GM23338 (cell line): Measurements from ENCODE around the gene ZBTB49. TPM values are rescaled to one million over a fixed set of nuclear protein-coding genes. Genes with fewer than 3 reads are reported as not detected.

ENCODE experiments used
- ATAC-seq: fragments of 200-7000 bp; cut with Tn5 transposase; 3 replicates; pipeline ENCODE4 v1.9.1; 2020
- DNase-seq: peaks from one replicate; pipeline ENCODE4 v3.0.0-alpha.2; 2015; ENCODE audit warnings: low spot score
- H2AFZ ChIP-seq: fragments of 200-600 bp; sonication (generic); 2 replicates; pipeline ENCODE4 v1.8.0; 2016; ENCODE audit warnings: antibody characterized with exemption, mild to moderate bottlenecking, moderate library complexity
- H3F3A ChIP-seq: fragments of 200-600 bp; sonication (generic); replicated peaks from 2 replicates; pipeline ENCODE4 v1.8.0; 2017; ENCODE audit warnings: antibody characterized with exemption, mixed run types, low read depth
- H3K27ac ChIP-seq: fragments of 200-600 bp; sonication (generic); 2 replicates; pipeline ENCODE4 v1.6.1; 2016; ENCODE audit warnings: low read depth
- H3K27me3 ChIP-seq: fragments of 200-600 bp; sonication (generic); 2 replicates; pipeline ENCODE4 v1.8.0; 2016; ENCODE audit warnings: mild to moderate bottlenecking, mixed run types, moderate library complexity; ENCODE audit not compliant: insufficient read depth
- H3K36me3 ChIP-seq: fragments of 200-600 bp; sonication (generic); 2 replicates; pipeline ENCODE4 v1.8.0; 2016; ENCODE audit warnings: mild to moderate bottlenecking; ENCODE audit not compliant: insufficient read depth
- H3K4me1 ChIP-seq: fragments of 200-600 bp; sonication (generic); 2 replicates; pipeline ENCODE4 v1.8.0; 2016; ENCODE audit warnings: mild to moderate bottlenecking, moderate library complexity; ENCODE audit not compliant: insufficient read depth
- H3K4me2 ChIP-seq: fragments of 200-600 bp; sonication (generic); 2 replicates; pipeline ENCODE4 v1.7.1; 2017; ENCODE audit warnings: mixed run types
- H3K4me3 ChIP-seq: fragments of 200-600 bp; sonication (generic); 2 replicates; pipeline ENCODE4 v1.6.1; 2016; ENCODE audit warnings: mixed run types
- H3K79me2 ChIP-seq: fragments of 200-600 bp; sonication (generic); replicated peaks from 2 replicates; pipeline ENCODE4 v1.8.0; 2017; ENCODE audit warnings: mild to moderate bottlenecking; ENCODE audit not compliant: insufficient read depth
- H3K9me2 ChIP-seq: fragments of 200-600 bp; sonication (generic); 2 replicates; pipeline ENCODE4 v1.8.0; 2017; ENCODE audit not compliant: insufficient read depth
- H4K20me1 ChIP-seq: fragments of 200-600 bp; sonication (generic); replicated peaks from 2 replicates; pipeline ENCODE4 v1.8.0; 2017; ENCODE audit warnings: mild to moderate bottlenecking; ENCODE audit not compliant: insufficient read depth
- H3K27ac Mint-ChIP-seq: 2 replicates; pipeline ENCODE4 v1.8.0; 2020; ENCODE audit warnings: inconsistent platforms, mild to moderate bottlenecking, moderate library complexity, mixed read lengths
- H3K27me3 Mint-ChIP-seq: 3 replicates; pipeline ENCODE4 v1.8.0; 2022; ENCODE audit warnings: low read depth, mild to moderate bottlenecking, moderate library complexity, mixed read lengths, inconsistent platforms; ENCODE audit not compliant: insufficient read depth, poor library complexity
- H3K36me3 Mint-ChIP-seq: 3 replicates; pipeline ENCODE4 v1.8.0; 2021; ENCODE audit warnings: low read depth, mild to moderate bottlenecking, inconsistent platforms, moderate library complexity, mixed read lengths
- H3K4me1 Mint-ChIP-seq: 3 replicates; pipeline ENCODE4 v1.8.0; 2020; ENCODE audit warnings: mild to moderate bottlenecking, inconsistent platforms, mixed read lengths
- H3K4me3 Mint-ChIP-seq: 3 replicates; pipeline ENCODE4 v1.8.0; 2021; ENCODE audit warnings: moderate library complexity, mild to moderate bottlenecking, inconsistent platforms, mixed read lengths
- H3K9me3 Mint-ChIP-seq: 3 replicates; pipeline ENCODE4 v1.8.0; 2020; ENCODE audit warnings: moderate library complexity, mild to moderate bottlenecking, inconsistent platforms, mixed read lengths
- CREB1 ChIP-seq: fragments of 250-450 bp; sonication (Bioruptor Pico); IDR thresholded peaks from 2 replicates; pipeline ENCODE4 v1.5.0; 2020; ENCODE audit warnings: low read depth, mild to moderate bottlenecking, moderate library complexity
- EZH2 ChIP-seq: fragments of 200-600 bp; sonication (generic); IDR thresholded peaks from one replicate; pipeline ENCODE4 v1.8.0; 2017; ENCODE audit warnings: antibody characterized with exemption, mild to moderate bottlenecking, low read depth; ENCODE audit not compliant: unreplicated experiment
- EZH2phosphoT487 ChIP-seq: fragments of 200-600 bp; sonication (generic); IDR thresholded peaks from one replicate; pipeline ENCODE4 v1.8.1; 2018; ENCODE audit warnings: antibody characterized with exemption; ENCODE audit not compliant: unreplicated experiment
- JUNB ChIP-seq: IDR thresholded peaks from one replicate; pipeline ENCODE4 v1.6.1; 2016; ENCODE audit warnings: antibody characterized with exemption; ENCODE audit not compliant: unreplicated experiment
- NANOG ChIP-seq: IDR thresholded peaks from 2 replicates; pipeline ENCODE4 v1.6.1; 2016; ENCODE audit warnings: antibody characterized with exemption, borderline replicate concordance
- POLR2AphosphoS5 ChIP-seq: IDR thresholded peaks from 2 replicates; pipeline ENCODE4 v1.6.1; 2016; ENCODE audit warnings: antibody characterized with exemption, low read depth
- STAT1 ChIP-seq: IDR thresholded peaks from one replicate; pipeline ENCODE4 v1.6.1; 2016; ENCODE audit warnings: antibody characterized with exemption; ENCODE audit not compliant: unreplicated experiment
- ZNF331 ChIP-seq: fragments of 250-450 bp; sonication (Bioruptor Pico); IDR thresholded peaks from 2 replicates; pipeline ENCODE4 v1.5.0; 2020; ENCODE audit warnings: low read depth, mild to moderate bottlenecking, moderate library complexity
- polyA plus RNA-seq: library from polyadenylated mRNA; unstranded; fragments of >200 nt; fragmentation: Nextera tagmentation; extraction: Ambion mirVana; gene quantifications from 2 replicates; pipeline ENCODE4 v1.2.1, GENCODE V29; 2016
- total RNA-seq: library from RNA; depleted of rRNA; stranded (reverse); fragments of >200 nt; shearing (Covaris generic); gene quantifications from 2 replicates; pipeline ENCODE4 v1.2.3, GENCODE V29; 2014
- TF ChIP-seq, protein P1 (sequence below), 2 experiments: fragments of 200-600 bp in 1 of 2; sonication (generic) in 1 of 2; conservative IDR thresholded peaks; 2 replicates each; pipeline versions ENCODE4 v1.5.1 to v1.6.1; 2016 to 2017; ENCODE audit warnings: antibody characterized with exemption in 2 of 2, low read depth in 2 of 2, mild to moderate bottlenecking in 2 of 2, moderate library complexity in 1 of 2
- TF ChIP-seq, protein P2 (sequence below): IDR thresholded peaks from one replicate; pipeline ENCODE4 v1.6.1; 2018; ENCODE audit warnings: antibody characterized with exemption; ENCODE audit not compliant: unreplicated experiment

The ZBTB49 gene
- total and polyA plus RNA-seq, 2 experiments from 2014 or later = 4.1 to 6.0 TPM

DNA sequence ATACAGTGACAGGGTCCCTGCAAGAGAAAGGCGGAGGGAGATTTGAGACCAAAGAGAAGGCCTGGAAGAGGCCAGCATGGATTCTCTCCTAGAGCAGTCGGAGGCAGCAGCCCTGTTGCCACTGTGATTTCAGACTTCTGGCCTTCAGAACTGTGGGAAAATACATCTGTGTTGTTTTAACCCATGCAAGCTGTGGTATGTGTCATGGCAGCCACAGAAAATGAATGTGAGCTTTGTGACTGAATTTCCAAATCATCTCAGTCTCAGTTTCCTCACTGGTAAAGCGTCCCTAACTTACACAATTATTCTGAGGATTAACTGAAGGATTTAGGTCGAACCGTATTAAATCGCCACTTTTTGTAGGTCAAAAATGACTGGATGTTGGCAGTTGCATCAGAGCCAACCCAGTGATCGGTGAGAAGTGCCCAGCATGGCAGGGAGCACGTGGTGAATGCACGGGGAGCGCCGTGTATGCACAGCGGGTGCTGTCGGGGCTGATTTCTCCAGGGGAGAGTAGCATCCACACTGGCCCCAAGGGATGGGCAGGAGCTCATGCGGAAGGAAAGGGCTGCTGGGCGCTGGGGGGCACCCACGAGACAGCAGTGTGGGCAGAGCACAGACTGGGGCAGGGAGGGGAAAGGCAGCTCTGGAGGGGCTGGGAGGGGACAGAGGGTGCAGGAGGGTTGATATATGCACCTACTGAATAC, 73.1 kb downstream of the ZBTB49 start:
- Histone ChIP-seq H3K4me1 (no peaks in the 10 kb centered on the region; the same call in 1 of the 2 replicates), H3K27me3 (no peaks in the 10 kb centered on the region), H3K36me3 (no peaks in the 10 kb centered on the region), H3K9me2 (peaks cover 18% of the 10 kb centered on the region; the same call in 1 of the 2 replicates), H3K4me3 (no peak overlapping the region), H2AFZ (no peak overlapping the region), H3F3A (no peaks in the 10 kb centered on the region), H3K27ac (no peak overlapping the region), H3K4me2 (no peak overlapping the region), H3K79me2 (no peaks in the 10 kb centered on the region), H4K20me1 (no peaks in the 10 kb centered on the region)
- TF ChIP-seq CREB1 (CRISPR knock-in tag) = no peak
- no peak for TF ChIP-seq POLR2AphosphoS5
- TF ChIP-seq ZNF331 (CRISPR knock-in tag) = no peak
- TF ChIP-seq EZH2 = no peak
- TF ChIP-seq, protein P1, sequence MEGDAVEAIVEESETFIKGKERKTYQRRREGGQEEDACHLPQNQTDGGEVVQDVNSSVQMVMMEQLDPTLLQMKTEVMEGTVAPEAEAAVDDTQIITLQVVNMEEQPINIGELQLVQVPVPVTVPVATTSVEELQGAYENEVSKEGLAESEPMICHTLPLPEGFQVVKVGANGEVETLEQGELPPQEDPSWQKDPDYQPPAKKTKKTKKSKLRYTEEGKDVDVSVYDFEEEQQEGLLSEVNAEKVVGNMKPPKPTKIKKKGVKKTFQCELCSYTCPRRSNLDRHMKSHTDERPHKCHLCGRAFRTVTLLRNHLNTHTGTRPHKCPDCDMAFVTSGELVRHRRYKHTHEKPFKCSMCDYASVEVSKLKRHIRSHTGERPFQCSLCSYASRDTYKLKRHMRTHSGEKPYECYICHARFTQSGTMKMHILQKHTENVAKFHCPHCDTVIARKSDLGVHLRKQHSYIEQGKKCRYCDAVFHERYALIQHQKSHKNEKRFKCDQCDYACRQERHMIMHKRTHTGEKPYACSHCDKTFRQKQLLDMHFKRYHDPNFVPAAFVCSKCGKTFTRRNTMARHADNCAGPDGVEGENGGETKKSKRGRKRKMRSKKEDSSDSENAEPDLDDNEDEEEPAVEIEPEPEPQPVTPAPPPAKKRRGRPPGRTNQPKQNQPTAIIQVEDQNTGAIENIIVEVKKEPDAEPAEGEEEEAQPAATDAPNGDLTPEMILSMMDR (conservative IDR thresholded peaks at IDR 0.05; ENCODE audit: low read depth in 2 of 2) = peak; percentile 7 to 47; a peak in 2 of 4 replicates
- TF ChIP-seq STAT1 = no peak
- TF ChIP-seq, protein P2, sequence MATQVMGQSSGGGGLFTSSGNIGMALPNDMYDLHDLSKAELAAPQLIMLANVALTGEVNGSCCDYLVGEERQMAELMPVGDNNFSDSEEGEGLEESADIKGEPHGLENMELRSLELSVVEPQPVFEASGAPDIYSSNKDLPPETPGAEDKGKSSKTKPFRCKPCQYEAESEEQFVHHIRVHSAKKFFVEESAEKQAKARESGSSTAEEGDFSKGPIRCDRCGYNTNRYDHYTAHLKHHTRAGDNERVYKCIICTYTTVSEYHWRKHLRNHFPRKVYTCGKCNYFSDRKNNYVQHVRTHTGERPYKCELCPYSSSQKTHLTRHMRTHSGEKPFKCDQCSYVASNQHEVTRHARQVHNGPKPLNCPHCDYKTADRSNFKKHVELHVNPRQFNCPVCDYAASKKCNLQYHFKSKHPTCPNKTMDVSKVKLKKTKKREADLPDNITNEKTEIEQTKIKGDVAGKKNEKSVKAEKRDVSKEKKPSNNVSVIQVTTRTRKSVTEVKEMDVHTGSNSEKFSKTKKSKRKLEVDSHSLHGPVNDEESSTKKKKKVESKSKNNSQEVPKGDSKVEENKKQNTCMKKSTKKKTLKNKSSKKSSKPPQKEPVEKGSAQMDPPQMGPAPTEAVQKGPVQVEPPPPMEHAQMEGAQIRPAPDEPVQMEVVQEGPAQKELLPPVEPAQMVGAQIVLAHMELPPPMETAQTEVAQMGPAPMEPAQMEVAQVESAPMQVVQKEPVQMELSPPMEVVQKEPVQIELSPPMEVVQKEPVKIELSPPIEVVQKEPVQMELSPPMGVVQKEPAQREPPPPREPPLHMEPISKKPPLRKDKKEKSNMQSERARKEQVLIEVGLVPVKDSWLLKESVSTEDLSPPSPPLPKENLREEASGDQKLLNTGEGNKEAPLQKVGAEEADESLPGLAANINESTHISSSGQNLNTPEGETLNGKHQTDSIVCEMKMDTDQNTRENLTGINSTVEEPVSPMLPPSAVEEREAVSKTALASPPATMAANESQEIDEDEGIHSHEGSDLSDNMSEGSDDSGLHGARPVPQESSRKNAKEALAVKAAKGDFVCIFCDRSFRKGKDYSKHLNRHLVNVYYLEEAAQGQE = no peak
- no peak overlapping the region; the same call in 2 of the 3 replicates for H3K4me3 Mint-ChIP-seq
- ATAC-seq (peak; percentile 44), DNase-seq (no peak)
- H3K4me1 Mint-ChIP-seq = peaks cover 22% of the 10 kb centered on the region
- peaks cover 6% of the 10 kb centered on the region; the same call in 1 of the 3 replicates for H3K36me3 Mint-ChIP-seq
- no peak overlapping the region for H3K27ac Mint-ChIP-seq
- peaks cover 21% of the 10 kb centered on the region for H3K27me3 Mint-ChIP-seq
- peaks cover 28% of the 10 kb centered on the region for H3K9me3 Mint-ChIP-seq

DNA sequence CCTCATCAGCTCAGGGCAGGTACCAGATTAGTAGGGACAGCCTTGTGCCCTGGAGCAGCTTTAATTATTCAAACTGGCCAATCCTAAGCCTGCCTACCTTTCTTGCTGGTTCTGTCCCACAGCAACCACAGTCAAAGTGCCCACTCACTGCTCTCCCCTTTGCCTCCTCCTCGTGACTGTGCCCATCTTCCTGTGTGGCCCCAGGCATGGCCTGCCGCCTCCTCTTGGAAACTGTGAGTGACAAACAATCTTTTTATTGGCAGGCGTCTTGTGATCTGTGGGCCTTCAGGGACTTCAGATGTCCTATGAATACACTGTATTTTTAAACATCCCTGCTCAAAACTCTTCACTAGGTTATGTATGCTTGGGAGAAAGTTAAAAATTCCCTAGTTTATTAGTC, 74.0 kb downstream of the ZBTB49 start:
- Histone ChIP-seq H3K27ac (no peak overlapping the region), H3F3A (no peaks in the 10 kb centered on the region), H3K4me1 (no peaks in the 10 kb centered on the region), H3K4me3 (no peak overlapping the region), H3K79me2 (no peaks in the 10 kb centered on the region), H3K4me2 (no peak overlapping the region), H2AFZ (0 out of 2 replicates have a peak overlapping the region, but pooled peaks have one; percentile 18), H3K27me3 (no peaks in the 10 kb centered on the region), H3K9me2 (peaks cover 18% of the 10 kb centered on the region; the same call in 1 of the 2 replicates), H4K20me1 (no peaks in the 10 kb centered on the region), H3K36me3 (no peaks in the 10 kb centered on the region)
- Mint-ChIP-seq H3K27me3 (peaks cover 21% of the 10 kb centered on the region), H3K4me3 (no peak overlapping the region; the same call in 2 of the 3 replicates), H3K9me3 (peaks cover 28% of the 10 kb centered on the region), H3K36me3 (peaks cover 6% of the 10 kb centered on the region; the same call in 1 of the 3 replicates), H3K4me1 (peaks cover 16% of the 10 kb centered on the region), H3K27ac (no peak overlapping the region)
- DNase-seq (no peak), ATAC-seq (no peak)
- TF ChIP-seq STAT1 (no peak), POLR2AphosphoS5 (no peak), JUNB (no peak), NANOG (no peak), EZH2phosphoT487 (no peak), EZH2 (no peak), ZNF331 (CRISPR knock-in tag) (no peak), CREB1 (CRISPR knock-in tag) (no peak)
- TF ChIP-seq, protein P1 (conservative IDR thresholded peaks at IDR 0.05; ENCODE audit: low read depth in 2 of 2) = no peak
- TF ChIP-seq, protein P2 = no peak
